GM12873 (cell line): Measurements from ENCODE around the gene KCNQ2.

Experiments used
- TF ChIP-seq, protein P1 (sequence below): IDR thresholded peaks from 2 replicates; pipeline ENCODE4 v1.5.1; 2012; ENCODE audit warnings: low read depth, mild to moderate bottlenecking, moderate library complexity, low read length, control low read depth; ENCODE audit not compliant: insufficient read depth; ENCODE audit errors: missing control alignments

KCNQ2 gene

DNA sequence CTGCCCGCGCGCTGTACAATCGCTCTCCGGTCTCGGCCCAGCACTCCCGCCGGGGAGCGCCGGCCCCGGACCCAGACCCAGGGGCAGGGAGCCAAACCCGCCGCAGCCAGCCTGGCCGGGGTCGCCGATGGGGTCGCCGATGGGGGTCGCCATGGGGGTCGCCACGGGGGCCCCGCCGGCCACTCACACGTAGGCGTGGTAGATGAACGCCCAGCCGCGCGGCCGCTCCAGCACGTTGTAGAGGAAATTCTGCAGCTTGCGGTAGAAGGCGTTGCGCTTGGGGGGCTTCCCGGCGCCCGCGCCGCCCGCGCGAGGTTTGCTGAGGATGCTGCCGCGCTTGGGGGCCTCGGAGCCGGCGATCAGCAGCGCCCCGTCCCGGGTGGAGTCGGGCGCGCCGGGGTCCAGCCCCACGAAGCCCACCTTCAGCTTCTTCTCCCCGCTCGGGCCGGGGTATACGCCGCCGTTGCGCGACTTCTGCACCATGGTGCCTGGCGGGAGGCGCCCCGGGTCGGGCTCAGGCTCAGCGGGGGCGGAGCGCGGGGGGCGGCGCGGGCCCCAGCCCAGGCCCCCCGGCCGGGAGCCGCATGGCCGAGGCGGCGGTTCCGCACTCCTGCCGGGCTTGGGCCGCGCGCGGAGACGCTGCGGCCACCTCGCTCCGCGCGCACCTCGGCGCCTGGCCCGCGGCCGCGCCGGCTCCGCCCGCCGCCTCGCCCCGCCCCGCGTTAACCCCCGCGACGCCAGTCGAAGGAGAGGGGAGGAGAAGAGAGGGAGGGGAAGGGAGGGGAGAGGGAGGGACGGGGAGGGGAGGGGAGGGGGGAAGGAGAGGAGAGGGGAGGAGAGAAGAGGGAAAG is at the start of gene KCNQ2:
Gene KCNQ2 (minus strand): TSS at position 675 of the 851 bp plus-strand sequence. CDS start 192 bp downstream, at position 483.
- TF ChIP-seq, protein P1, sequence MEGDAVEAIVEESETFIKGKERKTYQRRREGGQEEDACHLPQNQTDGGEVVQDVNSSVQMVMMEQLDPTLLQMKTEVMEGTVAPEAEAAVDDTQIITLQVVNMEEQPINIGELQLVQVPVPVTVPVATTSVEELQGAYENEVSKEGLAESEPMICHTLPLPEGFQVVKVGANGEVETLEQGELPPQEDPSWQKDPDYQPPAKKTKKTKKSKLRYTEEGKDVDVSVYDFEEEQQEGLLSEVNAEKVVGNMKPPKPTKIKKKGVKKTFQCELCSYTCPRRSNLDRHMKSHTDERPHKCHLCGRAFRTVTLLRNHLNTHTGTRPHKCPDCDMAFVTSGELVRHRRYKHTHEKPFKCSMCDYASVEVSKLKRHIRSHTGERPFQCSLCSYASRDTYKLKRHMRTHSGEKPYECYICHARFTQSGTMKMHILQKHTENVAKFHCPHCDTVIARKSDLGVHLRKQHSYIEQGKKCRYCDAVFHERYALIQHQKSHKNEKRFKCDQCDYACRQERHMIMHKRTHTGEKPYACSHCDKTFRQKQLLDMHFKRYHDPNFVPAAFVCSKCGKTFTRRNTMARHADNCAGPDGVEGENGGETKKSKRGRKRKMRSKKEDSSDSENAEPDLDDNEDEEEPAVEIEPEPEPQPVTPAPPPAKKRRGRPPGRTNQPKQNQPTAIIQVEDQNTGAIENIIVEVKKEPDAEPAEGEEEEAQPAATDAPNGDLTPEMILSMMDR: no peak

DNA sequence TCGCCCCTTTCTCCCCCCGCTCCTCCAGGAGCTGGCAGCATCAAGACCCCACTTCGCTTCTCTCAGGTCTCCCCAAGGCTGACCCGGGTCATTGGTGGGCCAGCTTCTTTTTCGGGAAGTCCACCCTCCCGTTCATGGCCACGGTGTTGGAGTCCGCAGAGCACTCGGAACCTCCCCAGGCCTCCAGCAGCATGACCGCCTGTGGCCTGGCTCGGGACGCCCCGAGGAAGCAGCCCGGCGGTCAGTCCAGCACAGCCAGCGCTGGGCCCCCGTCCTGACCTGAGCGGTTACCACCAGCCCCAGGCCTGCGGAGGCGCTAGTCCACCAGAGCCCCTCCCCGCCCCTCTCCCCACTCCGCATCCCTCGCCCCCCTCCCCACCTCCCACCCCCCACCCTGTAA is 49.1 kb upstream of the KCNQ2 start:
- TF ChIP-seq, protein P1: no peak

- TF ChIP-seq, protein P1: peak; percentile 16
Observed at GRCh38 chr20:63520934-63521601, 48.6 kb upstream of the KCNQ2 start.

GRCh38 chr20:63520504-63520933 is 48.1 kb upstream of the KCNQ2 start, which contains the start of gene PPDPF:
Gene PPDPF, plus strand, starts transcription at chr20:63520765. Its CDS starts 544 bp downstream, at chr20:63521309.
- TF ChIP-seq, protein P1: no peak

GRCh38 chr20:63519668-63520503 is 47.4 kb upstream of the KCNQ2 start:
- TF ChIP-seq, protein P1: peak; percentile 4

- TF ChIP-seq, protein P1: no peak
Observed at GRCh38 chr20:63518946-63519667, 46.7 kb upstream of the KCNQ2 start.
